ENCODE results near the gene C1QB.

GRCh38 chr1:22607154-22607553 is 45.9 kb upstream of the C1QB start:
- TF ChIP-seq POLR2A (IDR thresholded peaks at IDR 0.05; ENCODE audit: low read depth, low read length): no peak
- TF ChIP-seq ELK1 (IDR thresholded peaks at IDR 0.05; ENCODE audit: borderline replicate concordance, low read depth, low read length): no peak
- no peak for TF ChIP-seq MAFK (IDR thresholded peaks at IDR 0.05; ENCODE audit: low read depth, low read length)
- TF ChIP-seq RAD21 (IDR thresholded peaks at IDR 0.05; ENCODE audit: low read length): no peak
- TF ChIP-seq SMC3 (IDR thresholded peaks at IDR 0.05; ENCODE audit: low read depth, low read length): no peak
- no peak for TF ChIP-seq CTCF (conservative IDR thresholded peaks at IDR 0.05; ENCODE audit: low read depth, low read length)
- TF ChIP-seq USF2 (IDR thresholded peaks at IDR 0.05; ENCODE audit: low read depth, low read length): no peak
- no peak for TF ChIP-seq CEBPB (IDR thresholded peaks at IDR 0.05; ENCODE audit: low read depth, low read length)
- TF ChIP-seq MXI1 (IDR thresholded peaks at IDR 0.05; ENCODE audit: borderline replicate concordance, low read depth, low read length): no peak
- no peak for TF ChIP-seq CHD1 (IDR thresholded peaks at IDR 0.05; ENCODE audit: low read depth, low read length)
- TF ChIP-seq RCOR1 (IDR thresholded peaks at IDR 0.05; ENCODE audit: insufficient replicate concordance, low read length): no peak
- peak; percentile 71; the same call in 1 of the 2 replicates for TF ChIP-seq MAZ (IDR thresholded peaks at IDR 0.05; ENCODE audit: borderline replicate concordance, low read depth, low read length)
